ENCODE measurements around the gene NFKBIB.

Gene NFKBIB

DNA sequence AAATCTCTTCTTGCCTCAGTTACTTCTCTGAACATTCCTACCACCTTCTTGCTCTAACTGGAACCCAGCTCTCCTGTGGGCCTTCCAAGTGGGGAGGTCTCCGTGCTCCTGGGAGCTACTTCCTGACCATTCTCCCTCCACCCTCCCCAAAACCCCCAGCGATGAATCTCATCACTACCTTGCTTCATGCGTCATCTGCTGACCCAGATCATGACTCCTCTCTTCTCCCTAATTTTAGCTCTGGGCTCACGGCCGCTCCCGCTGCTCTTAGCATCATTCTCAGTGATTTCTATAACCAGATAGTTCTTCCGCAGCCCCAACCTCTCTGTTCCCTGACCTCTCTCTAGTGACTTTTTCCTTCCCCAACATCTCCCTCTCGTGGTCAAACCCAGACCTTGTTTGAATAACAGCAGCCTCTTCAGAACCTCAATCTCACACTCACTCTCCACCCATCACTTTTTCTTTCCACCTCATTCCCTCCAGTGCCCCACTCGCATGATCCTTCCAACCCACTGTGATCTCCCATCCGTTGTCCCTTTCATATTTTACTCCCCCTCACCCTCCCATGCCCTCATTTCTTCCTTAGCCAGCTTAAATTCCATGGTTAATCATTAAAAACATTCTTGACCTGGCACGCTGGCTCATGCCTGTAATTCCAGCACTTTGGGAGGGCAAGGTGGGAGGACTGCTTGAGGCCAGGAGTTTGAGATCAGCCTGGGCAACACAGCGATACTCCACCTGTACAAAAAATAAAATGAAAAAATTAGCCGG is 52.8 kb downstream of the NFKBIB start:
- DNase-seq (ENCODE audit: low read depth) = peak; percentile 77
- H3K4me3 ChIP-seq (ENCODE audit: low read depth, low read length) = no peak overlapping the region
- TF ChIP-seq CTCF (IDR thresholded peaks at IDR 0.05; ENCODE audit: insufficient read depth, low read depth, low read length, missing control alignments) = peak; percentile 56

GRCh38 chr19:38953677-38954076 is 53.9 kb downstream of the NFKBIB start:
- no peak for TF ChIP-seq CTCF (IDR thresholded peaks at IDR 0.05; ENCODE audit: insufficient read depth, low read depth, low read length, missing control alignments)
- no peak overlapping the region for H3K4me3 ChIP-seq (ENCODE audit: low read depth, low read length)

DNA sequence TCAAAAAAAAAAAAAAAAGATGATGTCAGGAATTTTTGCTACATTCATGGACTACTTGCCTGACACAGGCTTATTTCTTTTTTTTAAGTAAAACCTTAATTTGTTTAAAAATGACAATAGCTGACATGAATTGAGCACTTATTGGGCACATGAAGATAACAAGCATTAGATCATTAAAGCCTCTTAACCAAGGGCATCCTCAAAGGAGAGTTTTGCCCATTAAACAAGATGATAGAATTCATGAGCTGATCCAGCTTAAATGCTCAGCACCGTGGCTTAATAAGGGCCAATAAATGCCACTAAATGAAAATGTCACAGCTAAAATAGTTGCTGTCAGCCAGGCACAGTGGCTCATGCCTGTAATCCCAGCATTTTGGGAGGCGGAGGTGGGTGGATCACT is 56.5 kb downstream of the NFKBIB start:
- DNase-seq (ENCODE audit: low read depth) = no peak
- no peak for TF ChIP-seq CTCF (IDR thresholded peaks at IDR 0.05; ENCODE audit: insufficient read depth, low read depth, low read length, missing control alignments)
- H3K4me3 ChIP-seq (ENCODE audit: low read depth, low read length) = no peak overlapping the region

More at GRCh38 chr19:38953677-38954076, 53.9 kb downstream of the NFKBIB start:
- DNase-seq (ENCODE audit: low read depth) = no peak

GRCh38 chr19:38958301-38958700 is 58.5 kb downstream of the NFKBIB start:
- no peak for TF ChIP-seq CTCF (IDR thresholded peaks at IDR 0.05; ENCODE audit: insufficient read depth, low read depth, low read length, missing control alignments)

More at GRCh38 chr19:38958301-38958700, 58.5 kb downstream of the NFKBIB start:
- H3K4me3 ChIP-seq (ENCODE audit: low read depth, low read length) = no peak overlapping the region
- no peak for DNase-seq (ENCODE audit: low read depth)

All from GM12865 (cell line).